Measurements from ENCODE around the gene DHDH. TPM values are rescaled to one million over a fixed set of nuclear protein-coding genes. Genes with fewer than 3 reads are reported as not detected.
"Not testable (repeated sequence)": the region's sequence is repeated elsewhere in the genome, so short reads cannot be mapped to it uniquely, and the experiment has no call there.

DHDH gene
- total RNA-seq, 2 experiments from 2014 or later, result 4.2 to 4.5 TPM

DNA sequence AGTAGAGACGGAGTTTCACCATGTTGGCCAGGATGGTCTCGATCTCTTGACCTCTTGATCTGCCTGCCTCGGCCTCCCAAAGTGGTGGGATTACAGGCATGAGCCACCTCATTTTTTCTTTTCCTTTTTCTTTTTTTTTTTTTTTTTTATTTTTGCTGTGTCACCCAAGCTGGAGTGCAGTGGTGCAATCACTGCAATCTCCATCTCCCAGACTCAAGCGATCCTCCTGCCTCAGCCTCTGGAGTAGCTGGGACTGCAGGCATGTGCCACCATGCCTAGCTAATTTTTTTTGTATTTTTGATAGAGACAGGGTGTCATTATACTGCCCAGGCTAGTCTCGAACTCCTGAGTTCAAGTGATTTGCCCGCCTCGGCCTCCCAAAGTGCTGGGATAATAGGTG is 31.2 kb upstream of the DHDH start:
- Mint-ChIP-seq H3K4me1 (ENCODE audit: low read depth) (peaks cover 25% of the 10 kb centered on the region), H3K36me3 (ENCODE audit: low read depth) (peaks cover 44% of the 10 kb centered on the region), H3K27ac (peak overlapping the region; percentile 76)
- H3K27me3 Mint-ChIP-seq (ENCODE audit: low read depth); DNase-seq; H3K9me3 Mint-ChIP-seq; H3K4me3 Mint-ChIP-seq; intact Hi-C loops (cut with micrococcal nuclease): not testable (repeated sequence)
- CTCF ChIA-PET, result interaction anchor here (0.6 kb wide), 1 partner anchor 41 kb away, joined by 3 read pairs; no protein-coding TSS in a partner anchor

DNA sequence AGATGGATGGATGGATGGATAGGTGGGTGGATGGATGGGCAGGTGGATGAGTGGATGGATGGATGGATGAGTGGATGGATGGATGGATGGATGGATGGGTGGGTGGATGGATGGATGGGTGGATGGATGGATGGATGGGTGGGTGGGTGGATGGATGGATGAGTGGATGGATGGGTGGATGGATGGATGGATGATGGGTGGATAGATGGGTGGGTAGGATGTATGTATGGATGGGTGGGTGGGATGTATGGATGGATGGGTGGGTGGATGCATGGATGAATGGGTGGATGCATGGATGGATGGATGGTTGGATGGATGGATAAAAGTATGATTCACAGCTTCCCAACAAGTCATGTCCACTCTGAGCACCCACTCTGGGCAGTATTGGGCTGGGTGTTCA is 29.7 kb upstream of the DHDH start:
- H3K27me3 Mint-ChIP-seq (ENCODE audit: low read depth); intact Hi-C loops (cut with micrococcal nuclease); DNase-seq; H3K9me3 Mint-ChIP-seq; H3K27ac Mint-ChIP-seq; H3K4me3 Mint-ChIP-seq: not testable (repeated sequence)
- CTCF ChIA-PET, result interaction anchor here (0.6 kb wide), 1 partner anchor 94 kb away, joined by 3 read pairs; no protein-coding TSS in a partner anchor
- Mint-ChIP-seq H3K36me3 (ENCODE audit: low read depth) (peaks cover 51% of the 10 kb centered on the region), H3K4me1 (ENCODE audit: low read depth) (peaks cover 25% of the 10 kb centered on the region)

DNA sequence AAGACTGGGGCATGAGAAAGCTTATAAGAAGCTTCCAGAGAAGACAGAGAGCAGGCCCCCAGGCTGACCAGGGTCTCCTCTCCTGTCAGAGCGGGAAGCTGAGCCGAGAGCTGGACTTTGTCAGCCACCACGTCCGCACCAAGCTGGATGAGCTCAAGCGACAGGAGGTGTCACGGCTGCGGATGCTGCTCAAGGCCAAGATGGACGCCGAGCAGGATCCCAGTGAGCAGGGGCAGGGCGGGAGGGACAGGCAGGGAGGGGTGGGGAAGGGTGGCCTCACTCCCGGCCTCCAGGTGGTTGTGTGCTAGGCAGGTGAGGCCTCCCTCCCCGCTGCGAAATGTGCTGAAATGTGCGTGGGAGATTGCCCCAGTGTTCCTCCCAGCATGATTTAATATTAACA is 27.8 kb upstream of the DHDH start:
- CTCF ChIA-PET, result interaction anchor here (1.6 kb wide), 1 partner anchor 65 kb away, joined by 4 read pairs; no protein-coding TSS in a partner anchor

DNA sequence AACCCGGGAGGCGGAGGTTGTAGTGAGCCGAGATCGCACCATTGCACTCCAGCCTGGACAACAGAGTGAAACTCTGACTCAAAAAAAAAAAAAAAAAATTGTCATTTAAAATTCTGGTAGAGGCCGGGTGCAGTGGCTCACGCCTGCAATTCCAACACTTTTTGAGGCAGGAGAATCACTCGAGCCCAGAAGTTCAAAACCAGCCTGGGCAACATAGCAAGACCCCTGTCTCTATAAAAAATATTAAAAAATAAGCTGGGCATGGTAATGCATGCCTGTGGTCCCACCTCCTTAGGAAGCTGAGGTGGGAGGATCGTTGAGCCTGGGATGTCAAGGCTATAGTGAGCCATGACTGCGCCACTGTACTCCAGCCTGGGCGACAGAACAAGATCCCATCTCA is 27.2 kb upstream of the DHDH start:
- peaks cover 52% of the 10 kb centered on the region for H3K36me3 Mint-ChIP-seq (ENCODE audit: low read depth)
- intact Hi-C loops (cut with micrococcal nuclease), result no loop called here
- CTCF ChIA-PET, result no interaction called here

More for the DNA sequence above, 27.8 kb upstream of the DHDH start:
- H3K27me3 Mint-ChIP-seq (ENCODE audit: low read depth), result no peaks in the 10 kb centered on the region
- DNase-seq, result no peak
- peaks cover 53% of the 10 kb centered on the region for H3K36me3 Mint-ChIP-seq (ENCODE audit: low read depth)
- no peak overlapping the region for H3K4me3 Mint-ChIP-seq
- H3K9me3 Mint-ChIP-seq, result no peaks in the 10 kb centered on the region
- peaks cover 16% of the 10 kb centered on the region for H3K4me1 Mint-ChIP-seq (ENCODE audit: low read depth)
- intact Hi-C loops (cut with micrococcal nuclease), result no loop called here
- no peak overlapping the region for H3K27ac Mint-ChIP-seq

DNA sequence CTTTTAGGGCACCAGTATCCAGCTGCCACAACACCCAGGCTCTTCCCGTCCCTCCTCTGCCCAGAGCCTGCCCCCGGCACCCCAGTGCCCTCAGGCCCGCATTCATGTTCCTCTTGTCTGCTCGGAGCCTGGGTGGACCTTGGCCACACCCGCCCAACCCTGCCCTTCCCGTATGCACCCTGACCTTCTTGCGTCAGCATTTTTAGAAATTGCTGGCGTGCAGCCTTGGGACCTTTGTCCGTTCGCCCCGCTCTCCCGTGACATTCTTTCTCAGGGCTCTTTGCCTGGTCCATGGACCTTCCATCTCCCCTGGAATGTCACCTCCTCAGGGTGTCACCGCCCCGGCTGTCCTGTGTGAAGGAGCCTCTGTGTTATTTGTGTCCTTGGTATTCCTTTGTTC is 25.8 kb upstream of the DHDH start:
- intact Hi-C loops (cut with micrococcal nuclease), result no loop called here
- CTCF ChIA-PET, result no interaction called here
- H3K27me3 Mint-ChIP-seq (ENCODE audit: low read depth), result no peaks in the 10 kb centered on the region
- H3K9me3 Mint-ChIP-seq, result no peaks in the 10 kb centered on the region
- H3K4me3 Mint-ChIP-seq, result no peak overlapping the region
- peaks cover 50% of the 10 kb centered on the region for H3K36me3 Mint-ChIP-seq (ENCODE audit: low read depth)
- no peak overlapping the region for H3K27ac Mint-ChIP-seq
- no peak for DNase-seq
- peaks cover under 1% of the 10 kb centered on the region for H3K4me1 Mint-ChIP-seq (ENCODE audit: low read depth)

More for the DNA sequence above, 27.2 kb upstream of the DHDH start:
- Mint-ChIP-seq H3K27ac (no peak overlapping the region), H3K4me3 (no peak overlapping the region), H3K27me3 (ENCODE audit: low read depth) (no peaks in the 10 kb centered on the region), H3K4me1 (ENCODE audit: low read depth) (peaks cover 11% of the 10 kb centered on the region), H3K9me3 (no peaks in the 10 kb centered on the region)
- no peak for DNase-seq

DNA sequence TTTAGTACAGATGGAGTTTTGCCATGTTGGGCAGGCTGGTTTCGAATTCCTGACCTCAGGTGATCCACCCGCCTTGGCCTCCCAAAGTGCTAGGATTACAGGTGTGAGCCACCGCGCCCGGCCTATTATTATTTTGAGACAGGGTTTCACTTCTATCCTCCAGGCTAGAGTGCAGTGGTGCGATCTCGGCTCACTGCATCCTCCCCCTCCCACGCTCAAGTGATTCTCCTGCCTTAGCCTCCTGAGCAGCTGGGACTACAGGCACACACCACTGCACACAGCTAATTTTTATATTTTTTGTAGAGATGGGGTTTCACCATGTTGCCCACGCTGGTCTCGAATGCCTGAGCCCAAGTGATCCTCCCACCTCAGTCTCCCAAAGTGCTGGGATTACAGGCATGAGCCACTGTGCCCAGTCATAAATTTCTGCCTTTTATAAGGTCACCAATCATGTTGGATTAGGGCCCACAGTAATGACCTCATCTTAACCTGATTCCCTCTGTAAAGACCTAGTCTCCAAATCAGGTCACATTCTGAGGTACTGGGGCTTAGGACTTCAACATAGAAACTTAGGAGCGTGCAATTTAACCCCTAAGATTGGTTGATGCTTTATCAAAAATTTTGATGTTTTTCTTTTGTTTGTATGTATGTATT is 23.9 kb upstream of the DHDH start:
- H3K4me3 Mint-ChIP-seq; H3K27me3 Mint-ChIP-seq (ENCODE audit: low read depth); intact Hi-C loops (cut with micrococcal nuclease); H3K4me1 Mint-ChIP-seq (ENCODE audit: low read depth); H3K9me3 Mint-ChIP-seq; CTCF ChIA-PET; DNase-seq; H3K27ac Mint-ChIP-seq: not testable (repeated sequence)
- H3K36me3 Mint-ChIP-seq (ENCODE audit: low read depth), result peaks cover 58% of the 10 kb centered on the region

DNA sequence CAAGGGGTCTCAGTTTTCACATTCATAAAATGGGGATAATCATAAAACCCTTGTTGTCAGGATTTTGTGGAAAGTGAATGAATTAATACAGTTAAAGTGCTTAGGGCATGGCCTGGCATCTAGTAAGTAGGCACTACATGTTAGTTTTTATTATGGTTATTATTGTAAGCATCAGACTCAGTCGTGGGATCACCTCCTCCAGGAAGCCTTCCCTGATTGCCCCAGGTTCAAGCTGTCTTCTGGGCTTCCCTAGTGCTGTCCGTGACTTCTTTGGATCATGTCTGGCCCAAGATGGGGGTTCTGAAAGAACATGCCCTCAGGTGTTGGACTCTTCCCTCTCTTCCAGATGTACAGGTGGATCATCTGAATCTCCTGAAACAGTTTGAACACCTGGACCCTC is 22.7 kb upstream of the DHDH start:
- H3K9me3 Mint-ChIP-seq, result no peaks in the 10 kb centered on the region
- no peaks in the 10 kb centered on the region for H3K27me3 Mint-ChIP-seq (ENCODE audit: low read depth)
- DNase-seq, result no peak
- H3K36me3 Mint-ChIP-seq (ENCODE audit: low read depth), result peaks cover 50% of the 10 kb centered on the region
- CTCF ChIA-PET, result no interaction called here
- no peaks in the 10 kb centered on the region for H3K4me1 Mint-ChIP-seq (ENCODE audit: low read depth)
- no peak overlapping the region for H3K27ac Mint-ChIP-seq
- intact Hi-C loops (cut with micrococcal nuclease), result no loop called here
- no peak overlapping the region for H3K4me3 Mint-ChIP-seq

DNA sequence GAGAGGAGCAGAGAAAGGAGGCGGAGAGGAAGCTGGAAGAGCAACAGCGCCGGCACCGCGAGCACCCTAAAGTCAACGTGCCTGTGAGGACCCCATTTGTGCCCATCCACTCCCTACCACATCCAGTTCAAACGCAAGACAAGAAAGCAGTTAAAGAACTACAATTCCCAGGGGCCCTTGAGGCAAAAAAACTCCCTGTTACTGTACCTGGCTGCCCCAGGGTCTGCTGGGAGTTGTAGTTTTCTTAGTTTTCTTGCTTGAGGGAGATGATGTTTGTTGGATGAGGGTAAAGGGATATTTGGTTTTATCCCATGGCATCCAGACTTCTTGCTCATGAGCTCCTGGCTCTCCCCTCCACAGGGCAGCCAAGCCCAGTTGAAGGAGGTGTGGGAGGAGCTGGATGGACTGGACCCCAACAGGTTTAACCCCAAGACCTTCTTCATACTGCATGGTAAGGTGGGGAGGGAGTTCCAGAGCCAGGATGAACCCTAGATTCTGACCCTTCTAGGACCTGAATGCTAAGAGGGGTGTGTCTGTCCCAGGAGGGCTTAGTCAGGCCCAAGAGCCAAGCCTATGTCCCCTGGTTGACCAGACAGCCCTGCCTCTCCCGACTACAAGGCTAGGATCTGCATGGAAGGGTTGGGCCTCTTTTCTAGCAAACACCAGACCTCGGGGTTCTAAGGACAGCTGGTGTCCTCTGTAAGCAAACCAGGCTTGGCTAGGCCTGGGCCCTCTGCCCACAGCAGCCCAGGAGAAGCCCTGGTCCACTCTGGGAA is 20.2 kb upstream of the DHDH start:
- Mint-ChIP-seq H3K27me3 (ENCODE audit: low read depth) (no peaks in the 10 kb centered on the region), H3K4me1 (ENCODE audit: low read depth) (no peaks in the 10 kb centered on the region), H3K36me3 (ENCODE audit: low read depth) (peaks cover 43% of the 10 kb centered on the region), H3K4me3 (no peak overlapping the region), H3K9me3 (no peaks in the 10 kb centered on the region), H3K27ac (no peak overlapping the region)
- peak; percentile 41 for DNase-seq
- intact Hi-C loops (cut with micrococcal nuclease), result no loop called here
- CTCF ChIA-PET, result no interaction called here

DNA sequence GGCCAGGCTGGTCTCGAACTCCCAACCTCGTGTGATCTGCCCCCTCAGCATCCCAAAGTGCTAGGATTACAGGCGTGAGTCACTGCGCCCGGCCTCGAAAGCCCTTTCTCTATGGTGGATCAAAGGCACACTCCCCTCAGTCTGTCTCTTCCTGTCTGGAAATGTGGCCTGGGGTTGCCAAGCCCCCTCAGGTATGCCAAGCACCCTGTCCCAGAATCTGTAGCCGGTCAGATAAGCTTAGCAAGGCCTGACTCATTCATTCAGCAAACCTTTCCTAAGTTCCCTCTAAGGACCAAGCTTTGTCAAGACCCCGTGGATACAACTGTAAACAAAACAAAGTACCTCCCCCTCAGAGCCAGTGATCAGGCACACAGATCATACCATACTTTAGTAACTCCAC is 19.3 kb upstream of the DHDH start:
- intact Hi-C loops (cut with micrococcal nuclease), result no loop called here
- no peak for DNase-seq
- Mint-ChIP-seq H3K27me3 (ENCODE audit: low read depth) (no peaks in the 10 kb centered on the region), H3K27ac (no peak overlapping the region), H3K9me3 (no peaks in the 10 kb centered on the region), H3K4me1 (ENCODE audit: low read depth) (no peaks in the 10 kb centered on the region), H3K36me3 (ENCODE audit: low read depth) (peaks cover 47% of the 10 kb centered on the region), H3K4me3 (no peak overlapping the region)
- CTCF ChIA-PET, result interaction anchor here (0.6 kb wide), 2 partner anchors 27 to 99 kb away, joined by 3 to 4 read pairs; no protein-coding TSS in a partner anchor

DNA sequence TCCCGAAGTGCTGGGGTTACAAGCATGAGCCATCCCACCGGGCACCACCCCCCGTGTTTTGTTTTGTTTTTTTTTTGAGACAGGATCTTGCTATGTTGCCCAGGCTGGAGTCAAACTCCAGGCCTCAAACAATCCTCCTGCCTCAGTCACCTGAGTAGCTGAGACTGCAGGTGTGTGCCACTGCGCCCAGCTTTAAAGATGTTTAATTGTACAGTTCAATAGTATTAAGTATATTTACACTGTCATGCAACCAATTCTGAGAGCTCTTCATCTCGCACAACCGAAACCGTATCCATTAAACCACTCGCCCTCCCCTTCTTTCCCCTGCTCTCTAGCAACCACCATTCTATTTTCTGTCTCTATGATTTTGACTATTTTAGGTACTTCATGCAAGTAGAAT is 17.7 kb upstream of the DHDH start:
- no peaks in the 10 kb centered on the region for H3K9me3 Mint-ChIP-seq
- no peak overlapping the region for H3K27ac Mint-ChIP-seq
- intact Hi-C loops (cut with micrococcal nuclease), result no loop called here
- CTCF ChIA-PET, result interaction anchor here (1.1 kb wide), 1 partner anchor 17 kb away, joined by 3 read pairs; no protein-coding TSS in a partner anchor
- no peaks in the 10 kb centered on the region for H3K27me3 Mint-ChIP-seq (ENCODE audit: low read depth)
- peaks cover 43% of the 10 kb centered on the region for H3K36me3 Mint-ChIP-seq (ENCODE audit: low read depth)
- no peak for DNase-seq
- H3K4me3 Mint-ChIP-seq, result no peak overlapping the region
- H3K4me1 Mint-ChIP-seq (ENCODE audit: low read depth), result no peaks in the 10 kb centered on the region

DNA sequence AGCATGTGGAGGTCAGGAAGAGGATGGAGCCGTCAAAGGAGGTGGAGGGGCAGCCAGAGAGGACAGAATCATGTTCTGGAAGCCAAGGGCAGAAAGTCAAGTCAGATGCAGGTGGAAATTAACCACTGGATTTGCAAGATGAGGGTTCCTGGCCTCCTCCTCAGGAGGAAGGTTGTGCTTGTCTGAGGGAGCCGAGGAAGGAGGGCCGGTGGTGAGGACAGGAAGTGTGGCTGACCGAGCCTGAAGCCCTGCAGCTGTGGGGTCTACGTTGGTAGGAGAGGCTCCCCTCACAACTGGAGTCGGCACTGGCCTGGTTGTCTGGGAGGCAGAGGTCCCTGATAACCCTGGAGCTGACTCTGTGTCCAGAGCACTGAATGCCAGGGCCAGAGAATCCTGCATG is 15.4 kb upstream of the DHDH start:
- CTCF ChIA-PET, result interaction anchor here (1.1 kb wide), 1 partner anchor 76 kb away, joined by 3 read pairs; no protein-coding TSS in a partner anchor
- intact Hi-C loops (cut with micrococcal nuclease), result no loop called here
- Mint-ChIP-seq H3K36me3 (ENCODE audit: low read depth) (peaks cover 28% of the 10 kb centered on the region), H3K27ac (no peak overlapping the region), H3K4me3 (no peak overlapping the region), H3K4me1 (ENCODE audit: low read depth) (no peaks in the 10 kb centered on the region), H3K9me3 (no peaks in the 10 kb centered on the region), H3K27me3 (ENCODE audit: low read depth) (no peaks in the 10 kb centered on the region)
- DNase-seq, result no peak

DNA sequence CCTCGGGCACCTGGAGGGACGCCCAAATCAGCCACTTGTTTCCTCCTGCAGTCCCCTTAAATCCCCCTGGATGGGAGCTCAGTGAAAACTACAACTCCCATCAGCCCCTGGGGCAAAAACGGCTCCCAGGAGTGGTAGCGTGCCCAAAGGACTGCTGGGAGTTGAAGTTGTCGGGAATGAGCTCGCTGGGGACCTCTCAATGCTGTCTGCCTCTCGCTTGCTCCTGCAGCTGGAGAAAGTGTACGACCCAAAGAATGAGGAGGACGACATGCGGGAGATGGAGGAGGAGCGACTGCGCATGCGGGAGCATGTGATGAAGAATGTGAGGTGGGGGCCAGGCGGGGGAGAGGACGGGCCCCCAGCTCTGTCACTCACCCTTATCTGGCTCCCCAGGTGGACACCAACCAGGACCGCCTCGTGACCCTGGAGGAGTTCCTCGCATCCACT is 14.7 kb upstream of the DHDH start:
- H3K4me1 Mint-ChIP-seq (ENCODE audit: low read depth), result no peaks in the 10 kb centered on the region
- H3K27ac Mint-ChIP-seq, result no peak overlapping the region
- peak; percentile 40 for DNase-seq
- intact Hi-C loops (cut with micrococcal nuclease), result no loop called here
- H3K36me3 Mint-ChIP-seq (ENCODE audit: low read depth), result peaks cover 23% of the 10 kb centered on the region
- H3K27me3 Mint-ChIP-seq (ENCODE audit: low read depth), result no peaks in the 10 kb centered on the region
- CTCF ChIA-PET, result interaction anchor here (1.1 kb wide), 1 partner anchor 76 kb away, joined by 3 read pairs; no protein-coding TSS in a partner anchor
- H3K9me3 Mint-ChIP-seq, result no peaks in the 10 kb centered on the region
- H3K4me3 Mint-ChIP-seq, result no peak overlapping the region

Data from activated naive CD4-positive, alpha-beta T cell treated with anti-CD3 and anti-CD28 coated beads for 36 hours (primary cell).